Measurements from ENCODE around the gene SHOC1. TPM values are rescaled to one million over a fixed set of nuclear protein-coding genes. Genes with fewer than 3 reads are reported as not detected.

The SHOC1 gene
- total and polyA plus RNA-seq, 2 of the 13 experiments (the other 11 are each of a cell fraction or from before 2014, with no cell fraction given) = not detected

DNA sequence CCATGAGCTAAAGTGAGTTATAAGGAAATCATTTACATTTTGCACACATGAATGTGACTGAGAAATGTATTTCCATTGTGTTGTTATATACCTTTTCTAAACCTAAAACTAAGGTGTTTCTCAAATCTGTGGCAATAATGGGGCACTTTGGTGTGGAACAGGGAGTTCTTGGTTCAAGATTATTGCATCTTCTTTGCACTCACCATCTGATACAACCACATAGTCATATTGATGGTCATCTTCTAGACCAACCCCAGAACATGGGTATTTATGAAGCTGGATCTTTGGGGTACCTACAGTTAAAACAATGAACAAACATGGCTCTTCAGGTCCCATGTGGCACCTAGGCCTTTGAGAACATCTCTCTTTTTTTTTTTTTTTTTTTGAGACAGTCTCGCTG, 24.6 kb upstream of the SHOC1 start (continued):
- TF ChIP-seq, protein P1, sequence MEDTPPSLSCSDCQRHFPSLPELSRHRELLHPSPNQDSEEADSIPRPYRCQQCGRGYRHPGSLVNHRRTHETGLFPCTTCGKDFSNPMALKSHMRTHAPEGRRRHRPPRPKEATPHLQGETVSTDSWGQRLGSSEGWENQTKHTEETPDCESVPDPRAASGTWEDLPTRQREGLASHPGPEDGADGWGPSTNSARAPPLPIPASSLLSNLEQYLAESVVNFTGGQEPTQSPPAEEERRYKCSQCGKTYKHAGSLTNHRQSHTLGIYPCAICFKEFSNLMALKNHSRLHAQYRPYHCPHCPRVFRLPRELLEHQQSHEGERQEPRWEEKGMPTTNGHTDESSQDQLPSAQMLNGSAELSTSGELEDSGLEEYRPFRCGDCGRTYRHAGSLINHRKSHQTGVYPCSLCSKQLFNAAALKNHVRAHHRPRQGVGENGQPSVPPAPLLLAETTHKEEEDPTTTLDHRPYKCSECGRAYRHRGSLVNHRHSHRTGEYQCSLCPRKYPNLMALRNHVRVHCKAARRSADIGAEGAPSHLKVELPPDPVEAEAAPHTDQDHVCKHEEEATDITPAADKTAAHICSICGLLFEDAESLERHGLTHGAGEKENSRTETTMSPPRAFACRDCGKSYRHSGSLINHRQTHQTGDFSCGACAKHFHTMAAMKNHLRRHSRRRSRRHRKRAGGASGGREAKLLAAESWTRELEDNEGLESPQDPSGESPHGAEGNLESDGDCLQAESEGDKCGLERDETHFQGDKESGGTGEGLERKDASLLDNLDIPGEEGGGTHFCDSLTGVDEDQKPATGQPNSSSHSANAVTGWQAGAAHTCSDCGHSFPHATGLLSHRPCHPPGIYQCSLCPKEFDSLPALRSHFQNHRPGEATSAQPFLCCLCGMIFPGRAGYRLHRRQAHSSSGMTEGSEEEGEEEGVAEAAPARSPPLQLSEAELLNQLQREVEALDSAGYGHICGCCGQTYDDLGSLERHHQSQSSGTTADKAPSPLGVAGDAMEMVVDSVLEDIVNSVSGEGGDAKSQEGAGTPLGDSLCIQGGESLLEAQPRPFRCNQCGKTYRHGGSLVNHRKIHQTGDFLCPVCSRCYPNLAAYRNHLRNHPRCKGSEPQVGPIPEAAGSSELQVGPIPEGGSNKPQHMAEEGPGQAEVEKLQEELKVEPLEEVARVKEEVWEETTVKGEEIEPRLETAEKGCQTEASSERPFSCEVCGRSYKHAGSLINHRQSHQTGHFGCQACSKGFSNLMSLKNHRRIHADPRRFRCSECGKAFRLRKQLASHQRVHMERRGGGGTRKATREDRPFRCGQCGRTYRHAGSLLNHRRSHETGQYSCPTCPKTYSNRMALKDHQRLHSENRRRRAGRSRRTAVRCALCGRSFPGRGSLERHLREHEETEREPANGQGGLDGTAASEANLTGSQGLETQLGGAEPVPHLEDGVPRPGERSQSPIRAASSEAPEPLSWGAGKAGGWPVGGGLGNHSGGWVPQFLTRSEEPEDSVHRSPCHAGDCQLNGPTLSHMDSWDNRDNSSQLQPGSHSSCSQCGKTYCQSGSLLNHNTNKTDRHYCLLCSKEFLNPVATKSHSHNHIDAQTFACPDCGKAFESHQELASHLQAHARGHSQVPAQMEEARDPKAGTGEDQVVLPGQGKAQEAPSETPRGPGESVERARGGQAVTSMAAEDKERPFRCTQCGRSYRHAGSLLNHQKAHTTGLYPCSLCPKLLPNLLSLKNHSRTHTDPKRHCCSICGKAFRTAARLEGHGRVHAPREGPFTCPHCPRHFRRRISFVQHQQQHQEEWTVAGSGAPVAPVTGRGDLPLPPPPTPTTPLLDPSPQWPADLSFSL (CRISPR knock-in tag; IDR thresholded peaks at IDR 0.05) = no peak
- TF ChIP-seq KAT8 (CRISPR knock-in tag; IDR thresholded peaks at IDR 0.05) = no peak
- no peak for TF ChIP-seq ZFAT (CRISPR knock-in tag; conservative IDR thresholded peaks at IDR 0.05)
- no peak for TF ChIP-seq HNRNPUL1 (IDR thresholded peaks at IDR 0.05; ENCODE audit: low read depth, low read length)

DNA sequence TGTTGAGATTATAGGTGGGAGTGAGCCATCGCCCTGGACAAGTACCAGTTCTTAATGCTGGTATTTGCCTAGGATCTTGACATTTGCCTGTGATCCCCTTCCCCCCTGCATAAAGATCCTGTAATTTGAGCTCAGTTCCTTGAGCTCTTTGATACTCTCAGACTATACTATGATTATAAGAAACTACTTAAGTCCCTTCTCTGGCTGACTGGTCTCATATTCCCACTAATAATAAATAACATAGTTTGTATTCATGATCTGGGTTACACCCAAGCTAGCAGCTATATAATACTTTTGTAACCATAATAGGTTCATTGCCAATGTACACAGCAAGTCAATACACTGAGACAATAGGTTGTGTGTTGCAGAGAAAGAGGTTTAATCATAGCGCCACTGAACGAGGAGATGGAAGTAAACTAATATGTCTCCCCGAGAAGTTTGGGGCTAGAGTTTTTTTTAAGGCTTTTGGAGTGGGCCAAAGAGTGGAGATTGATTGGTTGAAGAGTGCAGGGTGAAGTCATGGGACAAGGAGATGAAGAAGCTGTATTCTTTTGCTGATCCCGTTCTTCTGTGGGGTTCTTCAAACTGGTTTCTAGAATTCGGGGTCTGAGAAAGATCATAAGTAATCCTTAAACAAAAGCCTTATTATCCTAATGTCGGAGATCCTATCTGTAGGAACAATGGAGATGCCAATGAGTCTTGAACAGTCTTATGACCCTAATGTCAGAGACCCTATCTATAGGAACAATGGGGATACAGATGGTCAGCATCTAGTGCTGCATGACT, 20.7 kb upstream of the SHOC1 start:
- intact Hi-C loops (cut with micrococcal nuclease; ENCODE audit: unreplicated experiment) = no loop called here
- TF ChIP-seq WIZ (CRISPR knock-in tag; IDR thresholded peaks at IDR 0.05) (no peak), ZSCAN9 (CRISPR knock-in tag; IDR thresholded peaks at IDR 0.05; ENCODE audit: borderline replicate concordance) (no peak), HNRNPL (IDR thresholded peaks at IDR 0.05; ENCODE audit: low read depth, low read length) (no peak), ZBTB7A (CRISPR knock-in tag; IDR thresholded peaks at IDR 0.05) (no peak), ZNF589 (CRISPR knock-in tag; conservative IDR thresholded peaks at IDR 0.05) (no peak), ZNF264 (CRISPR knock-in tag; IDR thresholded peaks at IDR 0.05) (no peak), ZBTB33 (CRISPR knock-in tag; IDR thresholded peaks at IDR 0.05) (no peak), ZNF772 (CRISPR knock-in tag; IDR thresholded peaks at IDR 0.05) (no peak), ZNF75D (CRISPR knock-in tag; IDR thresholded peaks at IDR 0.05; ENCODE audit: borderline replicate concordance) (no peak), ZNF782 (CRISPR knock-in tag; IDR thresholded peaks at IDR 0.05; ENCODE audit: borderline replicate concordance) (no peak), MBD4 (IDR thresholded peaks at IDR 0.05; ENCODE audit: borderline replicate concordance, low read length) (no peak), STAT5B (CRISPR knock-in tag; IDR thresholded peaks at IDR 0.05) (no peak)

More for the DNA sequence above, 20.7 kb upstream of the SHOC1 start:
- DNase-seq (ENCODE audit: low spot score) = no peak
- H3K4me2 ChIP-seq (ENCODE audit: low read depth, low read length) = no peak overlapping the region
- H3K9me3 ChIP-seq (ENCODE audit: low read length) = no peaks in the 10 kb centered on the region
- ChIA-PET CTCF (ENCODE audit: low intra/inter-chr PET ratio, low total read pairs) (no interaction called here), POLR2A (no interaction called here)
- in situ Hi-C loops (cut with HindIII; ENCODE audit: extremely low pct_ligation_motif_present, low pct_unique_long_range_greater_than_20kb) = no loop called here
- H3K4me3 ChIP-seq (replicated peaks in 1 of 3; ENCODE audit: insufficient read depth in 1 of 3, low read depth in 2 of 3, low read length in 3 of 3) = no peak overlapping the region
- 42% methylated on average over 7 of the region's 7 CpGs for WGBS (ENCODE audit: low lambda C conversion rate)
- BruUV-seq (replicated peaks) = no TSS peak
- H3K36me3 ChIP-seq (replicated peaks in 1 of 2; ENCODE audit: control insufficient read depth in 1 of 2, insufficient read depth in 2 of 2, low read length in 2 of 2) = no peaks in the 10 kb centered on the region
- FAIRE-seq = no peak
- H2AFZ ChIP-seq (ENCODE audit: low read length) = no peak overlapping the region
- H3K79me2 ChIP-seq (ENCODE audit: insufficient read depth, low read length) = no peaks in the 10 kb centered on the region
- no peaks in the 10 kb centered on the region for H3K4me1 ChIP-seq (ENCODE audit: insufficient read depth, low read length)
- H3K9ac ChIP-seq (ENCODE audit: insufficient read depth, low read depth, low read length) = no peak overlapping the region
- H3K27ac ChIP-seq (ENCODE audit: extremely low read length, insufficient read depth, low read length) = no peak overlapping the region
- H3K27me3 ChIP-seq (ENCODE audit: control insufficient read depth in 1 of 2, insufficient read depth in 2 of 2, low read length in 2 of 2) = no peaks in the 10 kb centered on the region
- H4K20me1 ChIP-seq (ENCODE audit: insufficient read depth, low read length) = no peaks in the 10 kb centered on the region
- no peak for ATAC-seq

All from HepG2 (cell line).